ENCODE measurements around the gene SMARCA5. TPM values are rescaled to one million over a fixed set of nuclear protein-coding genes. Genes with fewer than 3 reads are reported as not detected.

Gene SMARCA5
- total RNA-seq, 2 donors from 2014 or later, result 42.6 to 44.7 TPM

Other genes with a start within 250 kb of the SMARCA5 start
- gene GAB1, start 176.8 kb upstream of the SMARCA5 start, total RNA-seq, result 1 to 10 TPM; 2.0 to 2.2 TPM
- gene FREM3, start 187.0 kb downstream of the SMARCA5 start, total RNA-seq, result not detected

Measured in natural killer cell treated with Interleukin-12 subunit alpha and Interleukin-12 subunit beta and Interleukin-15 and Interleukin-18, amount 100 ng/mL, for 72 hours (primary cell).